Measurements from ENCODE around the gene ZSCAN30. TPM values are rescaled to one million over a fixed set of nuclear protein-coding genes. Genes with fewer than 3 reads are reported as not detected.
A peak's percentile ranks its signal among the peaks of the same experiment; 100 is the strongest.

Gene ZSCAN30
- total and polyA plus RNA-seq, 9 of the 15 experiments (the other 6 are each of a cell fraction or from before 2014, with no cell fraction given): 4.6 to 13.6 (median 10.8) TPM

DNA sequence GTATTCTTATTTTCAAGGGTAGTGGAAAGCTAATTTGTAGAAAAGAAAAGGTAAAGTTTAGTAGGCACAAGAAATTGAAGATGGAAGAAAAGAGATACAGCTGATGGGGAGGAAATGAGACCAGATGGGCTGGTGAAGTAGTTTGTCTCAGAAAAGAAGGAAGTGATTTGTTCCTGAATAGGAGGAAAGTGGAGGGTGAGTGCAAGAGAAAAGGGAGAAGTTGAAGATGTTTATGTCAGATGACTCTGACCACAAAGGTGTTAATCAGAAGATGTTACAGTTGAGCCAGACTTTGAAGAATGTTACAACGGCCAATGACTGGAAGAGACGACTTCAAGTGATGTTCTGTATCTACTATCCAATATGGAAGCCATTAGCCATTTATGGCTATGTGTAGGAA, 21.2 kb downstream of the ZSCAN30 start:
- no peaks in the 10 kb centered on the region for H3K9me1 ChIP-seq (ENCODE audit: control insufficient read depth, insufficient read depth, low read length)
- no peaks in the 10 kb centered on the region for H3K27me3 ChIP-seq (ENCODE audit: control insufficient read depth in 2 of 2, insufficient read depth in 2 of 2, low read length in 2 of 2)
- H3K9ac ChIP-seq (ENCODE audit: insufficient read depth in 1 of 2, low read depth in 2 of 2, low read length in 2 of 2): no peak overlapping the region
- H4K20me1 ChIP-seq (replicated peaks; ENCODE audit: control insufficient read depth, insufficient read depth, low read length): no peaks in the 10 kb centered on the region
- H3K36me3 ChIP-seq (ENCODE audit: control insufficient read depth, insufficient read depth, low read length): no peaks in the 10 kb centered on the region
- no peak overlapping the region for H2AFZ ChIP-seq (ENCODE audit: low read depth, low read length)
- no peak overlapping the region for H3K4me2 ChIP-seq (ENCODE audit: insufficient read depth, low read length)
- FAIRE-seq (no peak), ATAC-seq (no peak), DNase-seq (ENCODE audit: extremely low read depth in 1 of 4, low spot score in 3 of 4) (no peak)
- no TSS peak for BruUV-seq (replicated peaks)
- peaks cover 3% of the 10 kb centered on the region for H3K9me3 ChIP-seq (replicated peaks; ENCODE audit: control insufficient read depth, insufficient read depth, low read depth, low read length)
- H3K4me1 ChIP-seq (replicated peaks in 1 of 2; ENCODE audit: control insufficient read depth in 2 of 2, insufficient read depth in 2 of 2, low read length in 2 of 2): no peaks in the 10 kb centered on the region
- WGBS (ENCODE audit: insufficient coverage, low coverage, missing lambda C conversion rate): 3% methylated on average over 2 of the region's 2 CpGs
- H3K4me3 ChIP-seq: no peak overlapping the region
- in situ Hi-C loops (cut with MboI): no loop called here
- CTCF ChIA-PET (ENCODE audit: low intra/inter-chr PET ratio): no interaction called here
- TF ChIP-seq SPI1 (IDR thresholded peaks at IDR 0.05; ENCODE audit: borderline replicate concordance, low read depth, low read length) (peak; percentile 14; the same call in 1 of the 2 replicates), RFX1 (IDR thresholded peaks at IDR 0.05) (no peak)
- H3K27ac ChIP-seq (ENCODE audit: extremely low read depth, low read depth, low read length): no peak overlapping the region
- intact Hi-C loops (cut with micrococcal nuclease): no loop called here
- POLR2A ChIA-PET: no interaction called here
- no peaks in the 10 kb centered on the region for H3K79me2 ChIP-seq (ENCODE audit: control insufficient read depth, insufficient read depth, low read length)

DNA sequence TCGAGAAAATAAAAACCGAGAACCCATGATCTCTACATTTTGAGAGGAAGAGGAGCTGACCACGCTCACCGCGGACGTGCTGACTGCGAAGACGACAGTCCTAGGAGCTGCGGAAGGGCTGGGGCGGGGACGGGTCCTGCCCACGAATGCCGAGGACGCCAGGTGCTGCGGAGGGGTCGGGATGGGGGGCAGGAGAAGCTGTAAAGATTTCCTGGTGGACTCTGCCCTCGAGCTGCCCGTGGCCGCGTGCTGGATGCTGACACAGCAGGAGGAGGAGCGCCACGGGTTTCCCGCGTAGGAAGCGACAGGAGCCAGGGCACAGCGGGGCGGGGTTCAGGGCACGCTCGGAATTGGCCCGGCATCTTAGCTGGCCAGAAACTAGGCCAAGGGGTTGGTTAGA, 22.2 kb downstream of the ZSCAN30 start:
- no peak overlapping the region for H3K9ac ChIP-seq (ENCODE audit: insufficient read depth in 1 of 2, low read depth in 2 of 2, low read length in 2 of 2)
- ATAC-seq: no peak
- POLR2A ChIA-PET: no interaction called here
- no peaks in the 10 kb centered on the region for H3K4me1 ChIP-seq (replicated peaks in 1 of 2; ENCODE audit: control insufficient read depth in 2 of 2, insufficient read depth in 2 of 2, low read length in 2 of 2)
- no peaks in the 10 kb centered on the region for H3K79me2 ChIP-seq (ENCODE audit: control insufficient read depth, insufficient read depth, low read length)
- no peaks in the 10 kb centered on the region for H3K36me3 ChIP-seq (ENCODE audit: control insufficient read depth, insufficient read depth, low read length)
- peaks cover 3% of the 10 kb centered on the region for H3K9me3 ChIP-seq (replicated peaks; ENCODE audit: control insufficient read depth, insufficient read depth, low read depth, low read length)
- intact Hi-C loops (cut with micrococcal nuclease): no loop called here
- in situ Hi-C loops (cut with MboI): no loop called here
- H3K4me3 ChIP-seq: no peak overlapping the region
- no peaks in the 10 kb centered on the region for H3K9me1 ChIP-seq (ENCODE audit: control insufficient read depth, insufficient read depth, low read length)
- no TSS peak for BruUV-seq (replicated peaks)
- 77% methylated on average over 29 of the region's 30 CpGs for WGBS (ENCODE audit: insufficient coverage, low coverage, missing lambda C conversion rate)
- H3K4me2 ChIP-seq (ENCODE audit: insufficient read depth, low read length): no peak overlapping the region
- no peak overlapping the region for H3K27ac ChIP-seq (ENCODE audit: extremely low read depth, low read depth, low read length)
- H3K27me3 ChIP-seq (ENCODE audit: control insufficient read depth in 2 of 2, insufficient read depth in 2 of 2, low read length in 2 of 2): no peaks in the 10 kb centered on the region
- no peaks in the 10 kb centered on the region for H4K20me1 ChIP-seq (replicated peaks; ENCODE audit: control insufficient read depth, insufficient read depth, low read length)
- no peak overlapping the region for H2AFZ ChIP-seq (ENCODE audit: low read depth, low read length)
- FAIRE-seq: no peak
- no peak for DNase-seq (ENCODE audit: extremely low read depth in 1 of 4, low spot score in 3 of 4)
- CTCF ChIA-PET (ENCODE audit: low intra/inter-chr PET ratio): no interaction called here
- TF ChIP-seq, protein P1, sequence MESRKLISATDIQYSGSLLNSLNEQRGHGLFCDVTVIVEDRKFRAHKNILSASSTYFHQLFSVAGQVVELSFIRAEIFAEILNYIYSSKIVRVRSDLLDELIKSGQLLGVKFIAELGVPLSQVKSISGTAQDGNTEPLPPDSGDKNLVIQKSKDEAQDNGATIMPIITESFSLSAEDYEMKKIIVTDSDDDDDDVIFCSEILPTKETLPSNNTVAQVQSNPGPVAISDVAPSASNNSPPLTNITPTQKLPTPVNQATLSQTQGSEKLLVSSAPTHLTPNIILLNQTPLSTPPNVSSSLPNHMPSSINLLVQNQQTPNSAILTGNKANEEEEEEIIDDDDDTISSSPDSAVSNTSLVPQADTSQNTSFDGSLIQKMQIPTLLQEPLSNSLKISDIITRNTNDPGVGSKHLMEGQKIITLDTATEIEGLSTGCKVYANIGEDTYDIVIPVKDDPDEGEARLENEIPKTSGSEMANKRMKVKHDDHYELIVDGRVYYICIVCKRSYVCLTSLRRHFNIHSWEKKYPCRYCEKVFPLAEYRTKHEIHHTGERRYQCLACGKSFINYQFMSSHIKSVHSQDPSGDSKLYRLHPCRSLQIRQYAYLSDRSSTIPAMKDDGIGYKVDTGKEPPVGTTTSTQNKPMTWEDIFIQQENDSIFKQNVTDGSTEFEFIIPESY (CRISPR knock-in tag; IDR thresholded peaks at IDR 0.05): 0 out of 2 replicates have a peak, but pooled peaks have one; percentile 17

All from K562 (cell line).